T1000 (cell line): Measurements from ENCODE around the gene MBNL2.

ENCODE experiments used
- DNase-seq: peaks from one replicate; lab custom pipeline; 2025; ENCODE audit warnings: mixed read lengths; lab: John Stamatoyannopoulos, UW

Gene MBNL2

DNA sequence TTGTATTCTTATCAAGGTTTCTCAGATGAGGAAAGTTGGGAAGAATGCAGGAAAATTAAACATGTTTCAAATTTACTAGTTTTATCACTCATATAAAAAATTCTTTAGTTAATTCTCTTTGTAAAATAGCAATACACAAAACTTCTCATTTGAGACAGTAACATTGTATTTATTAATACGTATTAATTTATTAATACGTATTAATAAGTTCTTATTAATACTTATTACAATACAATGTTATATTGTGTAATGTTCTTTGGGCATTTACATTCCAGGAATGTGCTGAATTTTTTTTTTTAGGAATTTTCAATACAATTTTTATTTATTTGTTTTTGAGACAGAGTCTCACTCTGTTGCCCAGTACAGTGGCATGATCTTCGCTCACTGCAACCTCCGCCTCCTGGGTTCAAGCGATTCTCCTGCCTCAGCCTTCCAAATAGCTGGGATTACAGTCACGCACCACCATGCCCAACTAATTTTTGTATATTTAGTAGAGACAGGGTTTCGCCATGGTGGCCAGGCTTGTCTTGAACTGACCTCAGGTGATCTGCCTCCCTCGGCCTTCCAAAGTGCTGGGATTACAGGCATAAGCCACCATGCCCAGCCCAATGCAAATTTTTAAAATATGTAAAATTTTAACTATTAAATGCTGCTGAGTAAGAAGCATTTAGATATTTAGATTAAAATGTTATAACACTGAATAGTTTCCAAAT is 31.6 kb downstream of the MBNL2 start:
- no peak for DNase-seq

DNA sequence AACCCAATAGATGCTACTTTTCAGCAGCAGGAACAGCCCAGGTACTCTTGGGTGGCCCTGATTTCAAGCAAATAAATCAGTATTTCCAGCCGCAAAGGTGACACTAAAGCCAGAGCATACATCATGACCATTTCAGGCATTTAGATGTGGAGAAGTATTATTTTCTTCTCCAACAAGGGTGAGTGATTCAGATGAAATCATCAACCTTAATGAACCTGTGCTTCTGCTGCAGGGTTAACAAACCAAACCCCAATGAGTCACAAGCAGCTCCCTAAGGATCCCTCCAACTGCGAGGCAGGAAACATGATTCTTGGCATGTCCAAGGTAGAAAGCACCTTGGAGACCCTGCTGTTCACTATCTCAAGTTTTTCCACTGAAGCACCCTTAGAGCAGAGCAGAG is 32.7 kb downstream of the MBNL2 start:
- DNase-seq = no peak

DNA sequence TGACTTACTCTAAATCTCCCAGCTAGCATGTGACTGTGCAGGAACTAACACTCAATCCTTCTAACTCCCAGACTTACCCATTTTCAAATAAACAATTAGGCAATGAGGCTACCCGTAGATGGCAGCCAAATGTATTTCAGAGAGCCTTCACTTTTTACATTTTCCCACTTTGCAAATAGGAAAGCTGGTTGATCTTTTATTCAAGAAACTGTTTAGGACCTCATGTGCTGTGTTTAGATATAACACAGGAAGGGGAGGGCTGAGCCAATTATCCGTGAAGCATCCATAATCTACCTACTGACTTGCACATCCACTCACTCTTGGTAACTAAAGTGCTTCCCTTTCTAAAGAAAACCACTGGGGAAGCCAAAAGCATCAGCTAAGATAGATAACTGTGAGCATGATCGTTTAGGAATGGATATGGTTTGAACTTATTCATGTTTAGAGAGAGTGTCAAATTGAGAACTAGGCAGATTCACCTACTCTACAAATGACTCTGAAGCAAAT is 33.4 kb downstream of the MBNL2 start:
- no peak for DNase-seq

DNA sequence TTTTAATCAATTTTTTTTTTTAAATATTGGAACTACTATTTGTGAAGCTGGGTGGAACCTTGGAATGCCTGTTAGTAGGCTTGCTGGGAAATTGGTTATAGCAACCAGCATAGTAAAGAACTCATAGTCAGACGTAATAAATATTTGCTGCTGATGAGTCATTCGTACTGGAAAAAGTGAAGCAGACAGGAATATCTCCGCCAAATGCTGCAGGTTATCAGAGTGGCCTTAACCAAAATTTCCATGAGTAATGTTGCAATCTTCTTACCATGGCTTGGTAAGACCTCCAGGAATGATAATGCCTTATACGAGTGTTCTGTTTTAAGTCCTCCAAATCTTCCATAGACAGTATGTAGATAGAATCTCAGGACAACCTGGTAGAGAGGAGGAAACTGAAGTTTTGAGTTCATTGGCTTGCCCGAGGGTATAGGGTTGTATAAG is 34.2 kb downstream of the MBNL2 start:
- peak; percentile 6 for DNase-seq

DNA sequence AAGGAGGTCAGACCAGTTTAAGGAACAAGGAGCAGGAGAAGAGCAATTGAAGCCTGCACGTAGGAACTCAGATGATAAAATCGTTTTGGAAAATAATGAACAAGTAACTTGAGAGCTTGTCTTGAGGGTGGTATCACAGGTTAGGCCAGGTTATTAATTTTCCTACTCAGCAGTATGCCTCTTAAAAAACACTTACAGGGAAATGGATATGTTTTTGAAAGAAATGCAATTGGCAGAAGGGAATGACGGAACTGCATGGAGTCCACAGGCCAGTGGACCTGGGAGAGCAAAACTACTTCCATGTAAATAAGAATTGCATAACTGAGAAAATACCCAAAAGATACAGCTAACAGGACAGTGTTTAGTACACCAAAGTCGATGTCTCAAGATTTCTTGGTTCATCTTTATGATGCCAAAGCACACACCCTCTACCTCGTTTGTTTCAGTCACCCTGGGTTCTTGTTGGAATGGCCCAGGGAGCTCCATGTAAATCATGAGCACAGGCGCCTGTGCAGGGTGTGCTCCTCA is 35.2 kb downstream of the MBNL2 start:
- DNase-seq = no peak

DNA sequence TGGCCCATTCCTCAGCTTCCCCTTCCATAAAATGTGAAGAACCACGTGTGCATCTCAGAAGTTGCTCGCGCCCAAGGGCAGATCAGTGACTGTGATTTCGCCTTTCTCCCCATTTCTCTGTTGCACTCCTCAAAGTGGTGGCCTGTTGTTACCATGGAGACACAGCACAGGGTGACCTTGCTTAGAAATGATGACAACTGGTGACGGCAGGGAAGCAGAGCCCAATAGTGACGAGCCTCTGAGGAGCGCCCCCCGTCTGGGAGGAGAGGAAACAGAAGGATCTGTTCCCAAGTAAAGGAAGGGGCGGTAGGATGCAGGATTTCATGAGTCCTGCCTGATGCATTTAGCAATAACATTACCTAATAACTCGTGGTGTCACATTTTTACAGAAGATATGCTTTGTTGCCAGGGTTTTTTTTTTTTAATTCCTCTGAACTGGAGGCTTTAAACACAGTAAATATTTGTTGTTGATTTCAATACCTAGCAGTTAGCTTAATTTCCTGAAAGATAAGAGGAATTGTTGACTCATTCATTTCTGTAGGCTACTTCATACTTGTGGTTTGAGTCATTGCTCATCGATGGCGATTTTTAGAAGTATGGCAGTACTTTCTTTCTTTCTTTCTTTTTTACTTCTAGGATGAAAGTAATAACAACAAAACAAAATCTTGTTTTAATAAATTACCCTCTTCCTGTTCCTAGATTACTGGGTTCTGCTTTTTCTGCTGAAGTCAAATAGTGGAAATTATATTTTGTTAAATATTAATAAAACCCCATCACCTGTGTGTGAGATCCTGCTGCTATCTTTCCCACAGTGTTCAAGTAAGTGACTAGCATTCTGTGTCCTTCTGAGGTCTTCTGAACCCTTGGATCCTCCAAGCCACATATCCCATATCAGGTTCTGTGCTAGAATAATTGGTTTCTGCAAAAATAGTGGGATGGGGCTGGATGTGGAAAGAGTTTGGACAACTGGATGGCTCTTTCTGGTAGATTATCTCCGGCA is 36.0 kb downstream of the MBNL2 start:
- peak; percentile 47 for DNase-seq

DNA sequence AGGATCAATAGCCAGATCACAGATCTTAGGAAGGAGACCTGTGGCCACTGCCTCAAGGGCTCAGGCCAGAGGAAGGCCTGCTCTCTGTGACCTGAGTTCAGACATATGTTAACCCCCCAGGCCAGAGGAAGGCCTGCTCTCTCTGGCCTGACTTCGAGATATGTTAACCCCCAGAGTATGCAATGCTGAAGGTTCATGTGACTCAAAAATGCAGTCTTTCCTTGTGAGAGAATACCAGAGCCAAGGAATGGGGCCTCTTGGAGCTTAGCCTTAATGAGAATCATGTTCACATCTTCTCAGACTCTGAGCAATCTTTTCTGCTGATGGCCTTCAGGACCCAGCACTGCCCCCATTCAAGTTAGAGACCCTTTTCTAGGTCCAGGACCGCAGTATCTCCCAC is 36.7 kb downstream of the MBNL2 start:
- no peak for DNase-seq

DNA sequence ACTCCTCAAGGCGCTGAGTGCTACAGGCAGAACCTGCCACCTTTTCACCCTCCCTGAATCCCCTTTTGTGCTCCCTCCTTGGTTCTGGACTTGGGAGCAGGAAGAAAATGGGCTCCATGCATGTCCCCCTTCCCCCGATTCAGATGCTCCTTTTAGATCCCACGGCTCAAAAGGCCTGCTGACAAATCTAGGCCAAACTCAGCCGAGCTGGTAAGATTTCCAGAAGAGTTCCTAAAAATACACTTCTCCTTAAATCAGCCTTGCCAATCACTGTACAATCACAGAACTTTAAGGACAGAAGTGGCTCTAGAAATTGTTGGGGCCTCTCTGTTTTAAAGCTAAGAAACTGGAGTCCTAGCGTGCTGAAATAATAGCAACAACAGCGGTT is 37.3 kb downstream of the MBNL2 start:
- DNase-seq = no peak

DNA sequence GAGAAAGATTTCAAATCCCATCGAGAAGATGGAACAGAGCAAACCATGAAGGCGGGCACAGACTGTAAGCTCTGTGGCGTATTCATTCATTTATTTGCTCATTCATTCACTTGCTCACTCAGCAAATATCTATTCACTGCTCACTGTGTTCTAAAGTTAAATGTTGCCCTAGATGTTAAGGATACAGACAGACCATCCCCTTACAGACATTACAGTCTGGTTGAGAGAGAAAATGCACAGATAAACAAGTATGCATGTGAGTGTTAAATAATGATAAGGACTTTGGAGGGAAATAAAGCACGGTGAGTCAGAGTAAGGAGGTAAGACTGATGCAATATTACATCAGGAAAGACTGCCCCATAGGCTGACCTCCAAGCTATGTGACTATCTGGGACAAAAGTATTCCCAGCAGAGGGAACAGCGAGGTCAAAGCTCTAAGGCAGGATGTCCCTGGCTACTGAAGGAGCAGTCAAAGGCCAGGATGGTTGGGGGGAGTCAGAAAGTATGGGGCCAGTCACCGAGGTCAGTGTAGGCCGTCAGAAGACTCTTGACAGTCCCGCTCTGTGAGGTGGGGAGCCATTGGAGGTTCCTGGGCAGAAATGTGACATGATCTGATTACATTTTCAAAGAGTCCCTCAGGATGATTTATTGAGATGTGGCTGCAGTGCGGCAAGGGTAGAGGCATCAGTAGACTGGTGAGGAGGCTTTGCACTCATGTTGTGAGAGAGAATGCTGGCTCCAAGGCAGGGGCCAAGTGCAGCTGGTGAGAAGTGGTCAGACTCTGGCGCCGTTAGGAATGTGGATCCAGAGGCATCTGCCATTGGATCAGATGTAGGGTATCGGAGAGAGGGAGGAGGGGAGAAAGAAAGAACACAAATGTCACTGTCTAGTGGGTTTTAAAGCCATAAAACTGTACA is 37.9 kb downstream of the MBNL2 start:
- DNase-seq = no peak

DNA sequence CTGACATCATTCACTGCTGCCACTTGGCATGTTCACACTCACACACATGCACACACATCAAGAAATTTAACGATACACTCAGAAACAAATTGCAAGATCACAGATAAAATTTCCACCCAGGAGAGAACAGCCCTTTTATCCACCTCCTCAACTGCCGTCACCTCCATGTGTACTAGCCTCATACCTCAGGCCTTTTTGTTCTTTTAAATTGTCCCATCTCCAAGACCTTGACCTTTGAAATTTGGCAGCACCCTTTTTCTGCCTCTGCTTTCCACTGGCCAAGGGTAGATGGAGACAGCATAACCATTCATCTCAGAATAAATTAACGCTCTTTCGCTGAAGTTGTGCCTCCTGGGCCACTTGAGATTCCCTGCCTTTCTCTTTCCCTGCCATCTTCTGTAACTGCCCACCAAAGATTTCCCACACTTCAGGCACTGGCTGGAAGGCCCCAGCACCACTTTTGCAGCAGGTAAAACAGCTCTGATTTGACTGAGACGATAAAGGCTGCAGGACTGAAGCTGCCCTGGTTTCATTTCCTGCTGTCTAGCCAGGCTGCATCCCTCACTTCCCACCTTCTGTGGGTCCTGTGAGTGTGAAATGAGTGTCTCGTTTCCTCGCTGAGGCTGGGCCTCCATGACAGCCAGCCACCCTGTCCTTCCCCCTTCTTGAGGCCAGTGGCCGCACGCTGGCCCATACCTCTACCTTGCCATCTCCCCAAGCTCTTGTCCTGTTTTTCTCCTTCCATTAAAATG is 39.3 kb downstream of the MBNL2 start:
- no peak for DNase-seq

DNA sequence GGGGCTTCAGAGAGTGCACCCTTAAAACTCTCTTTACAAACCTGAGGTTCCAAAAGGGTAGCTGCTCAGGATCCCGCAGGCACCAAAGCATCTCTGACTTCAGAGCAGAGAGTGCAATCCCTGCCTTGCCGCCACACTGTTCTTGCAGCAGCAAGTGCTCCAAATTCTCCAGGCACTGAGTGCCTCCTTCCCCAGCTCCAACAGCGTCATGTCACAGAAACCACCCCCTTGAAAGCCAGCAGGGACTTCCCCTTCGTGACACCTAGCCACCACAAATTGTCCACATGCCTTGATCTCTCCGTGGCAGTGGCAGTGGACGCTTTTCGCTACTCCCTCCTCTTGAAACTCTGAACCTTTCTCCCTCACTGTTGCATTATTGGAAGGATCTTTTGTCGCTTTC is 39.9 kb downstream of the MBNL2 start:
- no peak for DNase-seq

DNA sequence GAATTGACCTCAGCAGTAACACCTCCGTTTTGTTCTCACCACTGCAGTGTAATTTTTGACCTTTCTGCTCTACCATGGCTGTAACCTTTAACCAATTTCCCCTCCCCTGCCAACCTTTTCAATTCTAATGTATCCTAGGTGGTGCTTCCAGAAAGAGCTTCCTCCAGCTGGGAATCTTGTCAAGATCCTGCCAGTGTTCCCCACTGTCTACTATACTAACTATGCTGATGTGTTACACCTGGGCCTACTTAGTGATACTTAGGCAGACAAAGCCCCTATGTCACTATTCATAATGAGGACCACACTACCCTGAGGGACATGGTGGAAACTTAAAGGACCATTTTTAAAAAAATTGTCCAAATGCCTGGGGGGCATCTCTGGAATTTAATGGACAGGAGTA is 41.0 kb downstream of the MBNL2 start:
- DNase-seq = no peak

DNA sequence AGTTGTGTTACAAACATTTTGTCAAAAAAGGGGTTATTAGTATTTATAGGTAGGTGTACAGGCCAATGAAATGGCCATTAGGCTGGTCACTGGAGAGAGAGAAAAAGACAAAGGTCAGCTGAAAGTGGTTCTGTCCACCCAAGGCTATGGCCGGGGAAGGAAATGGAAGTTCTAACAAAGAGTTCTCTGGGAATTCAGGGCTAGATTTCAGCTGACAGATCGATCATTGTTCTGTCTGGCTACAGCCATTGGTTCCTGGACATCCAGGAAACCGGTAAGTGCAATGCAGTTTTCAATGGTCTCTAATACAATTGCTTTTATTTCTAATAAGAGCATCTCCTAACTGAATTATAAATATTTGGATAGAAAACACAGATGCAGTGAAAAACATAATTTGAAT is 42.5 kb downstream of the MBNL2 start:
- no peak for DNase-seq

DNA sequence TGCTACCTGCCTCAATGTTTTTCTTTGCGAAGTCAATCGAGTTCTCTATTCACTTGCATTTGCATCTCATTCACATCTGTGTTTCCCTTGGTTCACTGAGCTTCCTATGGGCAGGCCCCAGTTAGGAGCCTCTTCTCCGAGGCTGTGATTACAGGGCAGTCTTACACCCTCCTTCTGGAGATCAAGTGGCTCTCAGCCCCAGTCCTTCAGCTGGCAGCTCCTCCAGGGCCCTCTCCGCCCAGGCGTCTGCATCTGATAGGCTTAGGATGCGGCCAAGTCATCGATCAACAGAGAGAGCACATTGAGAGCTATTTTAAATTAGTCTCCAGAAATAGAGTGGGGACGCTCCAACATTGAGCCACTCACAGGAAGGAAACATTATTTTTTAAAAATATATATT is 44.2 kb downstream of the MBNL2 start:
- no peak for DNase-seq

DNA sequence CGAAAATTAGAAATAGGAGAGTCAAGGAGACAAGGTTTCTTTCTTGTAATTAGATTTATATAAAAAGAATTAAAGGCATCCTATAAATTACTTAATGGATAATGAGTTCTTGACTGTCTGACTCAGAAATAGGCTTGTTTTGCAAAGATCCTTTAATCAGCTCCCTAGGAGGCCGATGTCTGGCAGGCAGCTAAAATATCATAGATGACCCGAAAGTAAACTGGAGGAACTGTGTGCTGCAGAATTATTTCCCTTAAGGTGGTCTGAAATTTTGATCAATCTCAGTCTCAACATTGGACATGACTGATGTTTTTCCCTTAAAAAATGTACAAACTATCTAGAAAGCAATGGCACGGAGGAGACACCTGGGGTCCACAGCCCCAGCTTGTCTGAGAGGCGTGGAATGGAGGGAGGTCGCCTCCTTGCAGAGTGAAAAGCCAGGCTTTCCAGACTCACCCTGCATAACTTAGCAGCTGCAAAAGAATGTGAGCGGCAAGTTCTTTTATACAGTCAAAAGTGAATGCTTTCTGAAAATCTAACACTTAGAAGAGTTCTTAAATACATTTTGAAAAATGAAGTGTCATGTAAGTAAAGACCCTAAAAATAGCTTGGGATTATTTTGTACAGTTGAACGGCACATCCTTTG is 44.8 kb downstream of the MBNL2 start:
- DNase-seq = no peak

DNA sequence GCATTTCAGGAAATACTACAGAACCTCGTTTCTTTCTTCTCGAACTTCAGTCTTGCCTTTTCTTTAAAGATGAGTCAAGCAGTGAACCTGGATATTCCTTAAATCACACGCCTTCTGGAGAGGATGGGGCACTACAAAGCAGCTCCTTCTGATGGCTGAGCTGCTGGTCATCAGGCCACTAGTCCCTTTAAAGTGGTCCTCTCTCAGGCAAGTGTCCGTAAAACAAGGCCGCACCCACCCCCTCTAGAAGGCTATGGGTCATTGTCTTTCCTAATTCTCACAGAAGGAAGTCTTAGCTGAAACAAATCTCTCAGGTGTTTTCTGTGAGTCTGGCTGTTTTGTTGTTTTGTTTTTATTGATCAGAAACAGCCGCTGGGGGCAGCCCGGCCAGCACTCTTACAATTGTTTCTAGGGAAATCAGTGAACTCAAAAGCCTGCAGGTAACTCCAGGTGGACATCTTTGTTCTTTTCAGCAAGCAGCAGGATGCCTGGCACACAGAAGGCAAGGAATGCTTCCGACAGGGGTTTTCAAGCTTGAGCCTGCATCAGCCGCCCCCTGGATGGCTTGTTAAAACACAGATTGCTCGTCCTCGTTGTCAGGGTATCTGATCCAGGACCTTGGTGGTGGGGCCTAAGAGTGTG is 45.4 kb downstream of the MBNL2 start:
- DNase-seq = no peak

DNA sequence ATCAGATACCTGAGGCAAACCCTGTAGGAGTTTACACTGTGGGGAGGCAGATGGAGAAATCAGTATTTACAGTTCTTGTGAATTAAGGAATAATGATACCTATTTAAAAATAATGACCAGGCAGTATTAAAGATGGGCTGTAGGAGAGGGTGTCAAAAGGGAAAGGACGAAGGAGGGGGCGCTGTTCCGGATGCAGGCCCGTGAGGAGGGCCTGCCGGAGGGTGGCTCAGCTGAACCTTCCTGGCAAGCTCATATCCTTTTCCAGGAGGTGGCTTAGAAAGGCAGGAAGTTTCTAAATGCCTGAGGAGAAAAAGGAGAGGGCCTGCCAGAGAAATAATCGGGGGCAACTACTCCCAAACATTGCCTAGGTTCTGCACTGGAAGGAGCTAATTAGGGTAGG is 46.6 kb downstream of the MBNL2 start:
- DNase-seq = no peak

DNA sequence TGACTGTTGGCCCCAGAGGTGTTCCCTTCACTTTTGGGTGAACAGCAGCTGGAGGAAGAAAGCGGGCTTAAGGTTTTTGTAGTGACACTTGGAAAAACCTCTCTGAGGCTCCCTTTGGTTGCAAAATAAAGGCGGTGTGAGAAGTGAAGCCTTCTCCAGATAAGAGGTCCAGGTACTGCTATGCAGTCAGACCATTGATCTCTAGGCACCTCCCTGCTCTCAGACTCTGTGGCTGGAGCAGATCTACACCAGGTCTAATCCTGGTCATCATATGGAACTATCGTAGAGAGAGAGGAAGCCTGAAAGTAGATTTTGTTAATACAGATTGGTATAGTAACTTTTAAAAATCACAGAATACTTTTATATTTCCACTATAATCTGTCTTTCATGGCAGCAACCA is 47.5 kb downstream of the MBNL2 start:
- DNase-seq = no peak

DNA sequence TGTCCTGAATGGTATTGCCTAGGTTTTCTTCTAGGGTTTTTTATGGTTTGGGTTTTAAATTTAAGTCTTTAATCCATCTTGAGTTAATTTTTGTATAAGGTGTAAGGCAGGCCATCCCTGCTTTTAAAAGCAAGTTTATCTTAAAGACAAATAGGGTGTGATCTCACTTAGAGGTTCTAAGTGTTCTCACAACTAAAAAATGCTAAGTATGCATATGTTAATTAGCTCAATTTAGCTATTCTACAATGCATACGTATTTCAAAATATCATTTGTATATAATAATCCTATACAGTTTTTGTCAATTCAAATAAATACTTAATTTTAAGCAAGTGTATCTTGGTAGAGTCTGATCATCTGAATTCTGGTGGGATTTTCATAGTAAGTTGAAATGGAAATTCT is 50.4 kb downstream of the MBNL2 start:
- DNase-seq = no peak

DNA sequence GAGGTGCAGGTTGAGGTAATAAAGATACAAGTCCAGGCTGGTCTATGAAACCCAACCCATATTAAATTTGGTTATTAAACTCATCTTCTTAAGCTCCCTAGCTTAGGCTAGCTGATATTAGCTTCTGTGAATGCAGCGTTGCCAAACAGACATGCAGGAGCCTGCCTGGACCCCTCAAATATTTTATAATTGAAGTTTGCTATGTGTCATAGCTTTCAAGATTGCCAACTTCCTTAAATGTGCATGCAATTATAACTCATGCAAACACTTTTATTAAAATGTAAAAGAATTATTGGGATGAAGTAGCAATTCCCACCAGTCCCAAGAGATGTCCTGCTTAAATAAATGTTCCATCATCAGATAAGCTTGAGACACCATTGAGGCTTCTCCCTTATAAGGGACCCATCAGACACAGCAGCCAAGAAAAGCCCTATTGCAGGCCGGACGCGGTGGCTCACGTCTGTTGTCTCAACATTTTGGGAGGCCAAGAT is 51.3 kb downstream of the MBNL2 start:
- DNase-seq = no peak
